Spleen (tissue), 11 donors: ENCODE measurements around the gene EHD2. TPM values are rescaled to one million over a fixed set of nuclear protein-coding genes. Genes with fewer than 3 reads are reported as not detected.

Experiments
- DNase-seq: peaks from one replicate; pipeline ENCODE4 v3.0.0-alpha.2; 2020
- H3K27ac ChIP-seq, 8 donors: fragments of 200-600 bp; sonication (generic) in 7 of 8; 1 replicate in 4 of 8; 2 replicates in 4 of 8; pipeline versions ENCODE4 v1.5.0 to v1.8.0; 2016 to 2021; ENCODE audit warnings: inconsistent platforms in 4 of 8, mild to moderate bottlenecking in 4 of 8, moderate library complexity in 1 of 8
- H3K27me3 ChIP-seq, 7 donors: fragments of 200-600 bp; sonication (generic) in 6 of 7; replicated peaks in 1 of 7; 1 replicate in 4 of 7; 2 replicates in 3 of 7; pipeline versions ENCODE4 v1.5.0 to v1.8.0; 2016 to 2021; ENCODE audit warnings: inconsistent platforms in 3 of 7, mild to moderate bottlenecking in 1 of 7
- H3K36me3 ChIP-seq, 6 donors: fragments of 200-600 bp; sonication (generic) in 5 of 6; 1 replicate in 4 of 6; 2 replicates in 2 of 6; pipeline versions ENCODE4 v1.5.0 to v1.8.0; 2016 to 2021; ENCODE audit warnings: inconsistent platforms in 2 of 6
- H3K4me1 ChIP-seq, 6 donors: fragments of 200-600 bp; sonication (generic) in 5 of 6; 1 replicate in 3 of 6; 2 replicates in 3 of 6; pipeline versions ENCODE4 v1.5.0 to v1.8.0; 2016 to 2021; ENCODE audit warnings: inconsistent platforms in 3 of 6
- H3K4me3 ChIP-seq, 8 donors: fragments of 200-600 bp; sonication (generic) in 7 of 8; 1 replicate in 4 of 8; 2 replicates in 4 of 8; pipeline versions ENCODE4 v1.5.0 to v1.8.0; 2016 to 2021; ENCODE audit warnings: inconsistent platforms in 4 of 8, mild to moderate bottlenecking in 4 of 8, moderate library complexity in 2 of 8
- H3K9me3 ChIP-seq, 8 donors: fragments of 200-600 bp; sonication (generic) in 7 of 8; 1 replicate in 4 of 8; 2 replicates in 4 of 8; pipeline versions ENCODE4 v1.5.0 to v1.8.0; 2016 to 2021; ENCODE audit warnings: inconsistent platforms in 4 of 8
- CTCF ChIP-seq, 11 experiments: fragments of 200-600 bp in 7 of 11; fragments of 450-650 bp in 4 of 11; sonication (generic) in 4 of 11; IDR thresholded peaks in 8 of 11; conservative IDR thresholded peaks in 3 of 11; 1 replicate in 7 of 11; 2 replicates in 4 of 11; pipeline versions ENCODE4 v1.4.0 to v1.8.0; 2016 to 2021; ENCODE audit warnings: antibody characterized with exemption in 11 of 11, inconsistent platforms in 4 of 11, mild to moderate bottlenecking in 1 of 11
- POLR2A ChIP-seq, 3 donors: fragments of 450-650 bp; IDR thresholded peaks; one replicate each; pipeline ENCODE4 v1.5.1; 2017; ENCODE audit warnings: antibody characterized with exemption in 3 of 3, mild to moderate bottlenecking in 1 of 3
- POLR2AphosphoS5 ChIP-seq, 3 donors: sonication (generic); formaldehyde crosslinking; IDR thresholded peaks; one replicate each; pipeline ENCODE4 v1.5.1; 2017; ENCODE audit warnings: antibody characterized with exemption in 3 of 3
- WGBS, 5 donors: extraction: QIAGEN DNeasy Blood & Tissue Kit in 3 of 5; methylation state at CpG; one replicate each; pipeline versions ENCODE4 v1.1.5 to v1.1.7; 2013 to 2018; 5-methylcytosine and 5-hydroxymethylcytosine counted together
- intact Hi-C: fragments of 100-400 bp; cut with DNase I; formaldehyde crosslinking; loops from one replicate; pipeline ENCODE4 v1.15.0; 2023; ENCODE audit warnings: low total_unique reads
- polyA plus RNA-seq, 3 donors: library from polyadenylated mRNA; stranded (reverse); fragments of 200-250 nt; gene quantifications; one replicate each; pipeline ENCODE4 v1.2.1, GENCODE V29; 2013
- total RNA-seq, 7 donors: library from RNA; depleted of rRNA in 3 of 7; stranded (reverse); fragments of >200 nt in 3 of 7; fragmentation: NEBNext Ultra II Directional in 4 of 7; extraction: Animal tissue kit (Norgen Biotek cat#: 25700) in 4 of 7; gene quantifications; one replicate each; pipeline versions ENCODE4 v1.1.0 to v1.2.1, GENCODE V29; 2016 to 2021
- donor health status: healthy with polysubstance abuse.
- donor health status: DM: no; HTN: no; CAD: no; lungs with moderate emphysema.
- donor health status: DM: no; HTN: no; CAD: no.
- donor health status: Bipolar disorder and iron deficiency.
- donor health status: healthy.
- donor health status: DM: no; HTN: no; CAD: no.
- donor health status: DM: yes; HTN: yes; CAD: no.

The EHD2 gene
- total and polyA plus RNA-seq, 10 donors: 6.9 to 87.7 (median 57.5) TPM

- no peak for DNase-seq
- TF ChIP-seq POLR2AphosphoS5 (IDR thresholded peaks at IDR 0.05) (peak in 1 of 3 donors; percentile 53), POLR2A (IDR thresholded peaks at IDR 0.05) (no peak)
- H3K36me3 ChIP-seq: peaks cover 10 to 100% (median 98%) of the 10 kb centered on the region in 6 donors
- intact Hi-C loops: no loop called here
- no peaks in the 10 kb centered on the region for H3K27me3 ChIP-seq
- H3K27ac ChIP-seq: no peak overlapping the region
- 79 to 85% (median 83%) methylated on average over 18 to 27 of the region's 27 CpGs for WGBS, 5 donors
- H3K4me1 ChIP-seq: peaks cover 9 to 28% (median 21%) of the 10 kb centered on the region in 6 donors
- H3K9me3 ChIP-seq: no peaks in the 10 kb centered on the region
- H3K4me3 ChIP-seq: no peak overlapping the region
Observed at GRCh38 chr19:47752440-47753211, 39.4 kb downstream of the EHD2 start.

GRCh38 chr19:47754206-47755064 lies 41.2 kb downstream of the EHD2 start:
- TF ChIP-seq POLR2AphosphoS5 (IDR thresholded peaks at IDR 0.05): peak in 1 of 3 donors; percentile 62
- no peak for TF ChIP-seq CTCF (IDR thresholded peaks at IDR 0.05 in 8 of 11, conservative IDR thresholded peaks at IDR 0.05 in 3 of 11)
- TF ChIP-seq POLR2A (IDR thresholded peaks at IDR 0.05): no peak
- H3K27me3 ChIP-seq: no peaks in the 10 kb centered on the region
- WGBS, 5 donors: 88 to 90% (median 90%) methylated on average over 11 to 37 of the region's 37 CpGs
- no peak overlapping the region for H3K27ac ChIP-seq
- H3K4me3 ChIP-seq: no peak overlapping the region
- peaks cover 10 to 100% (median 96%) of the 10 kb centered on the region in 6 donors for H3K36me3 ChIP-seq
- intact Hi-C loops: no loop called here
- H3K9me3 ChIP-seq: peaks cover 0 to 7% (median 2%) of the 10 kb centered on the region in 8 donors
- no peak for DNase-seq
- peaks cover 0 to 9% (median 5%) of the 10 kb centered on the region in 6 donors for H3K4me1 ChIP-seq

- H3K4me1 ChIP-seq: peaks cover 0 to 7% (median 0%) of the 10 kb centered on the region in 6 donors
- DNase-seq: no peak
- WGBS, 5 donors: 85 to 95% (median 91%) methylated on average over 19 to 36 of the region's 36 CpGs
- TF ChIP-seq CTCF (IDR thresholded peaks at IDR 0.05 in 8 of 11, conservative IDR thresholded peaks at IDR 0.05 in 3 of 11) (no peak), POLR2A (IDR thresholded peaks at IDR 0.05) (no peak), POLR2AphosphoS5 (IDR thresholded peaks at IDR 0.05) (peak in 1 of 3 donors; percentile 1)
- H3K36me3 ChIP-seq: peaks cover 6 to 100% (median 88%) of the 10 kb centered on the region in 6 donors
- H3K9me3 ChIP-seq: peaks cover 0 to 7% (median 2%) of the 10 kb centered on the region in 8 donors
- intact Hi-C loops: no loop called here
- no peak overlapping the region for H3K27ac ChIP-seq
- H3K4me3 ChIP-seq: no peak overlapping the region
- H3K27me3 ChIP-seq: no peaks in the 10 kb centered on the region
Observed at GRCh38 chr19:47755065-47755761, 42.0 kb downstream of the EHD2 start.
